PFSK-1 (cell line): ENCODE measurements around the gene RIIAD1.

Experiments
- FOXP2 ChIP-seq: optimal IDR thresholded peaks from 2 replicates; pipeline ENCODE3; 2011; ENCODE audit warnings: borderline replicate concordance, control low read depth, inconsistent platforms; ENCODE audit not compliant: insufficient read depth; ENCODE audit errors: extremely low read length, extremely low read depth
- POLR2AphosphoS5 ChIP-seq: IDR thresholded peaks from 2 replicates; pipeline ENCODE4 v1.6.1; 2012; ENCODE audit warnings: low read depth, mild to moderate bottlenecking, control low read depth, low read length, moderate library complexity
- REST ChIP-seq, 2 experiments: IDR thresholded peaks; 2 replicates each; pipeline versions ENCODE4 v1.6.1 to v1.8.0; 2011 to 2012; ENCODE audit warnings: low read depth in 2 of 2, low read length in 2 of 2, control low read depth in 1 of 2, inconsistent platforms in 1 of 2, mild to moderate bottlenecking in 1 of 2, moderate library complexity in 1 of 2; ENCODE audit not compliant: insufficient read depth in 1 of 2
- SIN3A ChIP-seq: IDR thresholded peaks from 2 replicates; pipeline ENCODE4 v1.6.1; 2012; ENCODE audit warnings: mild to moderate bottlenecking, low read length, moderate library complexity, borderline replicate concordance; ENCODE audit not compliant: insufficient read depth
- TAF1 ChIP-seq: IDR thresholded peaks from 2 replicates; pipeline ENCODE4 v1.6.1; 2012; ENCODE audit warnings: low read length, control low read depth, borderline replicate concordance; ENCODE audit not compliant: insufficient read depth

The RIIAD1 gene

GRCh38 chr1:151741516-151741915, 20.2 kb downstream of the RIIAD1 start:
- TF ChIP-seq REST (IDR thresholded peaks at IDR 0.05; ENCODE audit: insufficient read depth in 1 of 2, low read depth in 2 of 2, low read length in 2 of 2) (no peak), TAF1 (no peak), POLR2AphosphoS5 (no peak), FOXP2 (no peak), SIN3A (no peak)

- TF ChIP-seq POLR2AphosphoS5 (no peak), SIN3A (no peak), FOXP2 (no peak), REST (IDR thresholded peaks at IDR 0.05; ENCODE audit: insufficient read depth in 1 of 2, low read depth in 2 of 2, low read length in 2 of 2) (no peak), TAF1 (no peak)
These were observed 35.0 kb downstream of the RIIAD1 start for GRCh38 chr1:151756291-151756690.

GRCh38 chr1:151759241-151759640, 37.9 kb downstream of the RIIAD1 start:
- no peak for TF ChIP-seq FOXP2
- no peak for TF ChIP-seq SIN3A
- TF ChIP-seq REST (IDR thresholded peaks at IDR 0.05; ENCODE audit: insufficient read depth in 1 of 2, low read depth in 2 of 2, low read length in 2 of 2) = no peak
- no peak for TF ChIP-seq POLR2AphosphoS5
- no peak for TF ChIP-seq TAF1

- no peak for TF ChIP-seq REST (IDR thresholded peaks at IDR 0.05; ENCODE audit: insufficient read depth in 1 of 2, low read depth in 2 of 2, low read length in 2 of 2)
- no peak for TF ChIP-seq TAF1
- no peak for TF ChIP-seq FOXP2
- no peak for TF ChIP-seq SIN3A
- TF ChIP-seq POLR2AphosphoS5 = no peak
These were observed 39.5 kb downstream of the RIIAD1 start for GRCh38 chr1:151760597-151761385.
